HG03108 (cell line): ENCODE data around the gene TMEM97.
A peak's percentile ranks its signal among the peaks of the same experiment; 100 is the strongest.
"Not testable (repeated sequence)": the region's sequence is repeated elsewhere in the genome, so short reads cannot be mapped to it uniquely, and the experiment has no call there.

ENCODE experiments used
- ATAC-seq: cut with Tn5 transposase; IDR thresholded peaks from one replicate; pipeline ENCODE4 v1.9.1; 2021; ENCODE audit warnings: moderate library complexity; ENCODE audit not compliant: unreplicated experiment

Gene TMEM97

DNA sequence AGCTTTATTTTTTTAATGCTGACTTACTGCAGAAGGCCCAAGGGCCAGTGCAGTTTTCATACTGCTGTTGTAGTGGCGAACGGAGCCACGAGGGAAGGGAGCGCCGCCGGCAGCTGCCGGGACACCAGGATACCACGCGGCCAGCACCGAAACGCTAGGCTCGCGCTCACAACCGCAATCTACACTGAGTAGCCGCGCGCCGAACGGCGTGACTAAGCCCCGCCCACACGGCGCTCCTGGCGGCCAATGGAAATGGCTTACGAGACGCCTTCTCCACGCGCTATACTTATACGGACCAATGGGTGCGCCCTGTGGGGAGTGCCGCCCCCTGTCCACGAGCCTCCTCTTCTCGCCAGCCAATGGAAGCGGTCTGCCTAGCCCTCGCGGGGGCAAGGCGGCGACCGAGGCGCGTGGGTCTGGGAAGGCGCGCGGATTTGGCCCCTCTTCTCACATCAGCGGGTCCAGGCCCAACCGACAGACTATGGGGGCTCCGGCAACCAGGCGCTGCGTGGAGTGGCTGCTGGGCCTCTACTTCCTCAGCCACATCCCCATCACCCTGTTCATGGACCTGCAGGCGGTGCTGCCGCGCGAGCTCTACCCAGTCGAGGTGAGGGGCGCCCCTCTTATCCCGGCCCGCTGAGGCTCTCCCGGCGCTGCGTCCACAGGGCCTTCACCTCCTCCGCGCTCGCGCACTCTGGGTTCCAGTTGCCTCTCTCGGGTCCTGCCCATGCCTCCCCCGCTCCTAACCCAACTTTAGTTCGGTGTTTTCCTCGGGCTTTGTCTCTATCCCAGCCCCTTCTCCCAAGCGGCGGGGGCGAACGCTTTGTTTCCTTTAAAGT is at the start of gene TMEM97:
TMEM97 (plus strand) TSS at position 442 of the 839 bp plus-strand sequence; CDS start at position 482, 40 bp downstream.
- peak; percentile 95 for ATAC-seq

DNA sequence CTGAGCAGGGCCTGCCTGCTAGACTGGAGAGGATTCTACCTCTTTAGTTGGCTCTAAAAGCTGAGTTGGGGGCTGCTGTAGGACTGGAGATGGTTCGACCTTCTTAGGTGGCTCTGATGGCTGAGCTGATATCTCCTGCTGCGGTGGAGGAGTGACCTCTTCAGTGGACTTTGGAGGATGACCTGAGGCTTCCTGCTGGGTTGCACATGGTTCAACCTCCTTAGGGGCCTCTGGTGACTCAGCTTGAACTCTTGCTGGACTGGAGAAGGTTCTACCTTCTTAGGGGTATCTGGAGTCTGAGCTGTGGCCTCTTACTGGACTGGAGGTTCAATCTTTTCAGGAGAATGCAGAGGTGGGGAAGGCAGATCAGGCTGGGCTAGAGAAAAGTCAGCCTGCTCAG is 48.9 kb upstream of the TMEM97 start:
- ATAC-seq: no peak

DNA sequence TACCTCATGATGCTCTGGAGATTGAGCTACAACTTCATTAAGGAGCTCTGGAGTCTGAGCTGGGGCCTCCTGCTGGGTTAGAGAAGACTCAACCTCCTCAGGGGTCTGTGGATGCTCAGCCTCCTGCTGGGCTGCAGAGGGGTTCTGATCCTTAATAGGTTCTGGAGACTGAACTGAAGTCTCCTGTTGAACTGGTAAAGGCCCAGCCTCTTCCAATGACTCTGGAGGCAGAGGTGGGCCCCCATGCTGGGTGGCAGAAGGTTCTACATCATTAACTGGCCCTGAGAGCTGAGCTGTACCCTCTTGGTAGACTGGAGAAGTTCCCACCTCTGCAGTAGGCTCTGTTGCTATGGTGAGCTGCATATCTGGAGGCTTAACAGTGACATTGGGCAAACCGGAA is 48.1 kb upstream of the TMEM97 start:
- no peak for ATAC-seq

DNA sequence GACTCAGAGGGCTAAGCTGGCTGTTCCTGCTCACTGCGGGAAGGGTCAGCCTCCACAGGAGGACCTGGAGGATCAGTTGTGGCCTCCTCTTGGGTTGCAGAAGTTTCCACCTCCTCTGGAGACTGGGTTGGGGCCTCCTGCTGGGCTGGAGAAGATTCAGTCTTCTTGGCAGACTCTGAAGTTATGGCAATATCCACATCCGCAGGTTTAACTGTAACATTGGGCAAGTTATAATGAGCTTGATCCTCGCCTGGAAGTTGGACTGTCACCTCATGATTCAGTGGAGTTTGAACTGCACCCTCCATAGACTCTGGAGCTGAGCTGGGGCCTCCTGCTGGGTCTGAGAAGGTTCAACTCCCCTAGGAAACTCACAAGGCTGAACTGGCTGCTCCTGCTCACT is 47.6 kb upstream of the TMEM97 start:
- no peak for ATAC-seq

DNA sequence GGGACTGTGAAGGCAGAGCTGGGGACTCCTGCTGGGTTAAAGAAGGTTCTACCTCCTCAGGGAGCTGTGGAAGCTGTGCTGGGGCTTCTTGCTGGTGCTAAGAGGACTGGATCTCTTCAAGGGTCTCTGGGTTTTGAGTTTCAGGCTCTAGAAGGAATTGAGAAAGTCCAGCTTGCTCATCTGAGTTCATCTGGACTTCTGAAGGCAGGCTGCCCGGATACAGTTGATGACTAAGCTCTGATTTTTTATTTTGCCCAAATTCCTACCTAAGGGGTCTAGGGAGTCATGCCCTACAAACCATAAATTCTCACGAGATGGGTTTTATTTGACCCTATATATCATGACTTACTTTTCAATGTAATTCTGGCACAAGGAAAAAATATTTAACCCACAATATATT is 46.8 kb upstream of the TMEM97 start:
- ATAC-seq: no peak

DNA sequence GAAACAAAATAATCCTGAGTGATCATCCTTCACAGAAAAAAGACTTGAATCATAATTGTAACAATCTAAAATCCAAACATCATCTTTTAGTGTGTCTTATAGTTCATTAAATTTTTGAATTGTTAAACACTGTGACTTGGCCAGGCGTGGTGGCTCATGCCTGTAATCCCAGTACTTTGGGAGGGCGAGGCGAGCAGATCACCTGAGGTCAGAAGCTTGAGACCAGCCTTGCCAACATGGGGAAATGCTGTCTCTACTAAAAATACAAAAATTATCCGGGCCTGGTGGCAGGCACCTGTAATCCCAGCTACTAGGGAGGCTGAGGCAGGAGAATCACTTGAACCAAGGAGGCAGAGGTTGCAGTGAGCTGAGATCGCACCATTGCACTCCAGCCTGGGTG is 45.7 kb upstream of the TMEM97 start:
- ATAC-seq: not testable (repeated sequence)

DNA sequence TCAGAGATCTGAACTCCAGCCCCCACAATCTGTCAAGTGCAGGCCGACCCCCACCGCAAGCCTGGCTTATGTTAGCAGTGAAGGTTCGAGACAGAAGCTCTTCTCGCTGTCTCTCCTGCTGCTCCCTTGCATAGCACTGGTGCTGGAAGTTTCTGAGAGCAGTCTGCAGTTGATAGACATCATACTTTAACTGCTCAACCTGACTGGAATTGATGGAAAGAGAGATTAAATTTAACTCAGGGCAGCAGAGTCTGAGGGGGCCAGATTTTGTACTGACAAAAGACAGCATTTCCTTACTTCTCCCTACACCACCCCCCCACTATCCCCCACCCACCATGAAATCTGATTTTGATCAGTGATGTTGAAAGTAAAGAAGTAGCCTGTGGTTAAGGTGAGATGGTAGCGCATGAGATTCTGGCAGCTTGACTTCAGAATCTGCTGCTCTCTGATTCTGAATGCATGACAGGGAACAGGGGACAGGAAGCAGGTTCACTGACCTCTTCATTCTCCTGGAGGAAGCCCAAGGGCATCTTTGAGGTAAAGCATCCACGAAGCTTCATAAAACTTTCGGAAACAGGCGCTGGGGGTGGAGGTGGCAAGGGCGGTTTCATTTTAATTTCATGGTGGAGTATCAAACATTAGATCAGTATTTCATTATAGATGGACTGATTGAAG is 44.3 kb upstream of the TMEM97 start:
- no peak for ATAC-seq

DNA sequence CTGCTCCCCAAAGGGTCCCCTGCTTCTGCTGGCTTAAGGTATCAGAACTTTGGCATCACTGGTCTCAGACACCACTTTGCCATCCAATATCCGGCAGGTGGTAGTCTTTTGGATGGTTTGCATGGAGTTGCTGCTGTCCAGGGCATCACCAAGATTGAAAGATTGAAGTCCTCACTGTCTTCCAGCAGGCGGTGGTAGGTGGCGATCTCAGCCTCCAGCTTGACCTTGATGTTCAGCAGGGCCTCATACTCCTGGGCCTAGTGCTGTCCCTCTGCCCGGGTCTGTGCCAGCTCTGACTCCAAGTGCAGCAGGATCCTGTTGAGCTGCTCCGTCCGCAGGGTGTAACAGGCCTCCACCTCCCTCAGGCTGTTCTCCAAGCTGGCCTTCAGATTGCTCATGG is 43.0 kb upstream of the TMEM97 start:
- no peak for ATAC-seq

DNA sequence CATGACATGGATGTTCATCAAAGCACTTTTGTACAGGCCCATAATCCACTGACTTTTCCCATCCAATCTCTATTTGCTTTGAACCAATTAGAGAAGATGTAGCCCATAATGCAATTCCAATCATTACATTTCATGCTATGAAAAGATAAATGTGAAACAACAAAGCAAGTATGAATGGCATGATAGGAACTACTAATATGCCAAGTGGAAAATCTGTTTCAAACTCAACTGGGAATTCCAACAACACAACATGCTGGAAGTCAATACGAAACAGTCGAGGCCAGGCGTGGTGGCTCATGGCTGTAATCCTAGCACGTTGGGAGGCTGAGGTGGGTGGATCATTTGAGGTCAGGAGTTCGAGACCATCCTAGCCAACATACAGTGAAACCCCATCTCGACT is 39.6 kb upstream of the TMEM97 start:
- no peak for ATAC-seq

DNA sequence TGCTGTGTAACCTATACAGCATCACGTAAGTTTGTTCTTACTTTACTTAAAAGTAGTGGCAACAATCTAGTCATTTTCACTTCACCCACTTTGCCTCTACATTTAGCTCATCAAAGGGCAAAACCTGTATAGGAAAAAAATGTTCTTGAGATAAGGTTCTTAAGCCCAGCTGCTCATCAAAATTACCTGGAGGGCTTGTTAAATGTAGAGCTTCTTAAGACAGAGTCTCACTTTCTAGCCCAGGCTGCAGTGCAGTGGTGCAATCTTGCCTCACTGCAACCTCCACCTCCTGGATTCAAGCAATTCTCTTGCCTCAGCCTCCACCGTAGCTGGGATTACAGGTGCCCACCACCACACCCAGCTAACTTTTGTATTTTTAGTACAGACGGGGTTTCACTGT is 38.2 kb upstream of the TMEM97 start:
- no peak for ATAC-seq

DNA sequence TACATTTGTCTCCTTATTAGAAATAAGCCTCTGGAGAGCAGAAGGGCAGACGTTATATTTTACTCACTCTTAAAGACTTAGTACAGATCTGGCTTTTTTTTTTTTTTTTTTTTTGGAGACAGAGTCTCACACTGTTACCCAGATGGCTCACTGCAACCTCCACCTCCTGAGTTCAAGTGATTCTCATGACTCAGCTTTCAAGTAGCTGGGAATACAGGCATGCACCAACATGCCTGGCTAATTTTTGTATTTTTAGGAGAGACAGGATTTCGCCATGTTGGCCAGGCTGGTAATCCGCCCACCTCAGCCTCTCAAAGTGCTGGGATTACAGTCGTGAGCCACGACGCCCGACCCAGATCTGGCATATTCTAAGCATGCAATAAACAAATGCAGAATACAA is 36.4 kb upstream of the TMEM97 start:
- no peak for ATAC-seq

DNA sequence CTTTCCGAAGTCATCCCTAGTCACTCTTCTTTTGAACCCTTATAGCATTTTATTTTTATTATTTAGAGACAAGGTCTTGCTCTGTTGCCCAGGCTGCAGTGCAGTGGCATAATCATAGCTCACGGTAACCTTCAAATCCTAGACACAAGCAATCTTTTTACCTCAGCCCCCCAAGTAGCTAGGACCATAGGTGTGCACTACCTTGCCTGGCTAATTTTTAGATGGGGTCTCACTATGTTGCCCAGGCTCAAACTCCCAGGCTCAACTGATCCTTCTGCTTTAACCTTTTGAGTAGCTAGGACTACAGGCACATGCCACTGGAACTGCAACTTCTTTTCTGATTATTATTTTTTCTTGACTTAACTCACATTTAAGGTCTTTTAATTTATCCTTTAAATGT is 33.0 kb upstream of the TMEM97 start:
- no peak for ATAC-seq

DNA sequence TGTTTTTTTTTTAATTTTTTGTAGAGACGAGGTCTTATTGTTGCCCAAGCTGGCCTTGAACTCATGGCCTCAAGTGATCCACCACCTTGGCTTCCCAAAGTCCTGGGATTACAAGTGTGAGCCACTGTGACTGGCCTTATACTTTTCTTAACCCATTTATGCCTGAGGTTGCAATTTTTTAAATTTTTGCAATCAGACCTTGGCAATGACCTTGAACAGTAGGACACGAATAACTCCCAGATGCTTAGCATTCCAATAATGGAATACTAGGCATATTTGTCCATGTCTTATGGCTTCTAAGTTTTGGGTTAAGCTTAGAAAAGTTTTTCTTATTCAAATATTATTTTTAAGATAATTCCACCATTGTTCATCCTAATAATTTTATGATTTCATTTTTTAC is 28.3 kb upstream of the TMEM97 start:
- no peak for ATAC-seq

DNA sequence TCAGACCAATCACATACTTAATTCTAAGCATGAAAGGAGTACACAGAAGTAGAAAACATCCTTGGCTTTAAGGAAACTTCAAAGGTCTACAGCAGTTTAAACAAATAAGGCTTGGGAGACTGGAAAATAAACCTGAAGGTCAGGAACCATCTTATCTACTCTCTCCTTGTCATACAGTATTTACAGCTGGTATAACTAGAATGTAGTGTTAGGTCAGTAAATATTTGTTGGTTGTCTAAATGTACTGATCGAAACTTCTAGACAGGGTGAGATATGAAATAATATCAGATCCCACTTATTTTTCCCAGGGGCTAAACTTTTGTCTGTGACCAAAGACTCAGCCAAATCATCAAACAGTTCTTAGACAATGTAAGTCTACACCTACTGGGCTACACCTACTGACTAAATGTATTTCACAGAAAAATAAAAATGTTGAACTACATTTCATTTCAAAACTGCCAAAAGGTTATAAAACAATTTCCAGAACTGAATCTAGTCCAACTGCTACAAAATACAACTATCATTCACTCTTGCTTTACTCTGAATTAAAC is 27.1 kb upstream of the TMEM97 start:
- no peak for ATAC-seq

DNA sequence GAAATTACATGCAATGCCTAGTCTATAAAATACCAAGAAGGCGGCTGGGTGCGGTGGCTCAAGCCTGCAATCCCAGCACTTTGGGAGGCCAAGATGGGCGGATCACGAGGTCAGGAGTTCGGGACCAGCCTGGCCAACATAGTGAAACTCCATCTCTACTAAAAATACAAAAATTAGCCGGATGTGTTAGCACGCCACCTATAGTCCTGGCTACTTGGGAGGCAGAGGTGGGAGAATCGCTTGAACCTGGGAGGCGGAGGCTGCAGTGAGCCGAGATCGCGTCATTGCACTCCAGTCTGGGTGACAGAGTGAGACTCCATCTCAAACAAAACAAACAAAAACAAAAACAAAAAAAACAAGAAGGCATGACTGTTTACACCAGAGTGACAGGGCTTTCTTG is 26.1 kb upstream of the TMEM97 start:
- not testable (repeated sequence) for ATAC-seq

DNA sequence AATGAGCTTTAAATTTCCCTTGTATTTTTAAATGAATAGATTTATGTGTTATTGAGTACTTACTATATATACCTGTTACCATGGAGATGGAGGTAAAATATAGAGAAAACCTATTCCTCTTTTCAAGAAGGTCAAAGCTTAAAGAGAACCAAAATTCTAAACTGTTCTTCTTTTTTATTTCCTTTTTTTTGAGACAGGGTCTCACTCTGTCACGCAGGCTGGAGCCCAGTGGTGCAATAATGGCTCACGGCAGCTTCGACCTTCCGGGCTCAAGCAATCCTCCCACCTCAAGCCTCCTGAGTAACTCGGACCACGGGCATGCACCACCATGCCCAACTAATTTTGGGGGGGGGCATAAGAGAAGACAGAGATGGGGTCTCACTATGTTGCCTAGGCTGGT is 25.0 kb upstream of the TMEM97 start:
- no peak for ATAC-seq

DNA sequence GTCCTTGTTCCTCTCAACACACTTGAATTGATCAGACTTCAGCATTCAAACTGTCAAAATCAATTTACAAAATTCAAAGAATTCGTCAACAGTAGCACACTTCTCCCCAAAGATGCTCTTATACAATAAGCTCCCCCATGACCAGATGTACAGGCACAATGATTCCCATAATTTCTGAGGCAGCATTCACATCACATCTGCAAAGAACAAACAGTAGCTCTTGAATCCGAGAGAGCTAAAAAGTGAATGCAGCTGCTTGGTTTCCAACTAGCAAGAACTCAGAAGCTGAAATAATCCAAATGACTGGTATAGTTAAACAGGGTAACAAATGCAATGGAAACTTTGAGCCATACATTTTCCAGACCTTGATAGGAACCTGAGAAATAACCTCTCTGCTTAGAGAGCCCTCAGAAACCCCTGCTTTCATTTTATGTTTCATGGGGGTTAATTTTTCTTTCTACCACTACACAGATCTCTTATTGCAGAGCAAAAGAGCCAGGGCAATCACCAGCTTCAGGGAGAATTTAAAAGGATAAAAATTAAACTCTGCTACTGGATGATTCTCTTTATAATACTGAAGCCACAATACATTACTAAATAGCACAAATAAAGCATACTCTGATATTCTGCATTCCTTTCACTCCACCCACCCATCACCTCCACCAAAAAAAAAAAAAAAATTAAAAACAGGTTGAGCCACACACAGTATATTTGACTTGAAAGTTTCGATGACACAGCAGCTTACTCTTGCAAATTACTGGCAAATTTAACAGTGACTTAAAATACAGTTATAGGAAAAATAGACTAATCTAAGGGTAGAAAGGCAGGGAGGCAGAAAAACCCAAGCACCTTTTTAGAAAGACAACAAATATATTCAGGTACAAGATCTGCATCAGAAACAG is 23.1 kb upstream of the TMEM97 start:
- ATAC-seq: no peak

DNA sequence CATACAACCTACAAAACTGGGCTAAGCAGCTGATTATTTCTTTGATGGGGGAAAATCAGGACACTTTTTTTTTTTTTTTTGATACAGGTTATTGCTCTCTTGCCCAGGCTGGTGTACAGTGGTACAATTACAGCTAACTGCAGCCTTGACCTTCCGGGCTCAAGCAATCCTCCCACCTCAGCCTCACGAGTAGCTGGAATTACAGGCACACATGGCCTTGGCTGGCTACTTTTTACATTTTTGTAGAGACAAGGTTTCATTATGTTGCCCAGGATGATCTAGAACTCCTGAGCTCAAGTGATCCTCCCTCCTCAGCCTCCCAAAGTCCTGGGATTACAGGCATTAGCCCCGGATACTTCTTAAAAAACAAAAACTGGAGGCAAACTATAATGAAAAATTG is 20.6 kb upstream of the TMEM97 start:
- no peak for ATAC-seq

DNA sequence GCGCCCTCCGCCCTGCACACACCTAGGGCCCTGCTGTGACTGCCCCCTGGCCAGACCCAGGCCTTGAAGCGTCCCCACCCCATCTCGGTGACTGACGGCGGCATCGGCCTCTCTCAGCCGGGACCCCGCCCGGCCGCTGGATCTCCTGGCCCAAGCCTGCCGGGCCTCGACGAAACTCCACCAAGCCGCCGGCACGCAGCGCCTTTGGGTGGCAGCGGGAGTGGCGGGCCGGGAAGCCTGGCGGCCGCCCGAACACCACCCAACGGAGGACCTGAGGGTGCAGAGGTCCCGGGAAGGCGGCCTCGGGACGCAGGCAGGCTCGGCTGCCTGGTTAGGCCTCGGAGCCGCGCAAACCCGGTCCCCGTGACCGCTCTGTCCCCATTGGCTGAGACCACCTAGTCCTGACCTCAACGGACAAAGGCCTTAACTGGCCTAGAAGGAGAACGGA is 12.0 kb upstream of the TMEM97 start:
- ATAC-seq: no peak

DNA sequence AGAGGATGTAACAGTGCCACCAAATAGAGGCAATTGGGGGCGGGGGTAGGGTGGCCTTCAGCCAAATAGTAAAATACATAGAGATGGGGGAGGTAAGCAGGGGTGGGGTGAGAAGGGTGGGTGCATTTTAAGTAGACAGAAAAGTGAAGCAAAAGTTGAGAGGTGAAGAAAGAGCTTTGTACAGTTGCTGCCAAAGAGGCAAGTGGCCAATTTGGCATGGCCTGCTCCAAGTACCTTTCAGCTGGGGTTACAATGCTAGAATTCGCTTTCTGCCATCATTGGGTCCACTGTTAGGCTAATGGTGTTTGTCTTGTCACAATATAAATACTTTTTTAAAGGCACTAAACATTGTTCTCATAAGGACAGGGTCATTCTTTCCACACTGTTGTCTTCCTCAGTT is 5.2 kb upstream of the TMEM97 start:
- ATAC-seq: no peak
